GM18519 (cell line): ENCODE data around the gene RAD51B.

Experiments
- ATAC-seq: cut with Tn5 transposase; IDR thresholded peaks from one replicate; pipeline ENCODE4 v1.9.1; 2021; ENCODE audit warnings: mild to moderate bottlenecking, moderate library complexity; ENCODE audit not compliant: unreplicated experiment, low FRiP score

Gene RAD51B

DNA sequence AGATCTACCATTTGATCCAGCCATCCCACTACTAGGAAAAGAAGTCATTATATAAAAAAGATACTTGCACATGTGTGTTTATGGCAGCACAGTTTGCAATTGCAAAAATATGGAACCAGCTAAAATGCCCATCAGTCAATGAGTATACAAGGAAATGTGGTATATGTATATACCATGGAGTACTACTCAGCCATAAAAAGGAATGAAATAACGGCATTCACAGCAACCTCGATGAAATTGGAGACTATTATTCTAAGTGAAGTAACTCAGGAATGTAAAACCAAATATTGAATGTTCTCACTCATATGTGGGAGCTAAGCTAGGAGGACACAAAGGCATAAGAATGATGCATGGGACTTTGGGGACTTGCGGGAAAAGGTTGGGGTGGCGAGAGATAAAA, 402.6 kb downstream of the RAD51B start:
- ATAC-seq: no peak

DNA sequence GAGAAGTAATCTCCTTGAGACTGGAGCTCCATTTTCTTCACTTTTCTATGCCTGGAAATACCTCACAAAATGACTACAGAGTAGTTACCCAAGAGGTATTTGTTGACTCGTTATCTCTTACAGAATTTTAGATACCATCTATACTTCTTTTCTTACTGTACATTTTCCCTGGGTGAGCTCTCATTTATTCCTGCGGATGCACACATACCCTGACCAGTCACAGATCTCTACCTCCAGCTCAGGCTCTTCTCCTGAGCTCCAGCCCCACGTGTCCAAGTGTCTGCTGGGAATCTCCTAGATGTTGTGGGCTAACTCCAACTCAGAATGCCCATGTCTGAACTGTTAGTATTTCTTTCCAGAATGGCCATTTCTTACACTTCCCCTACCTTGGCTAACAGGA, 403.1 kb downstream of the RAD51B start:
- ATAC-seq: no peak

DNA sequence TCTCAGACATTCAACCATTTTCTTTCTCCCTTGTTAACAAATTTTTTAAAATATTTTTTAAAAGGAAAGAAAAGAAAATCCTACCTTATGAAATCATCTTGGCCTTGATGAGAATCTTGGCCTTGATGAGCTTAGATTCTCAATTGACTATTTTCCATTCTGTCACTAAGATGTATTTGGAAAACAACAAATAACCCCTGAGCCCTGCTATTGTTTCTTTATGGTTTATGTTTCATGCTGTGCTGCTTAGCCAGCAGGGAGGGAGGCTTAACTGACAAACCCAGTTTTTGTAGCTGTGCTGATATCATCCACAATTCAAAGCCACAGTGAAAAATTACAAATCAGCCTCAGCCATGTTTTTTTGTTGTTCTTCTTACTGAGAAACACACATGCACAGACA, 404.1 kb downstream of the RAD51B start:
- ATAC-seq: no peak

DNA sequence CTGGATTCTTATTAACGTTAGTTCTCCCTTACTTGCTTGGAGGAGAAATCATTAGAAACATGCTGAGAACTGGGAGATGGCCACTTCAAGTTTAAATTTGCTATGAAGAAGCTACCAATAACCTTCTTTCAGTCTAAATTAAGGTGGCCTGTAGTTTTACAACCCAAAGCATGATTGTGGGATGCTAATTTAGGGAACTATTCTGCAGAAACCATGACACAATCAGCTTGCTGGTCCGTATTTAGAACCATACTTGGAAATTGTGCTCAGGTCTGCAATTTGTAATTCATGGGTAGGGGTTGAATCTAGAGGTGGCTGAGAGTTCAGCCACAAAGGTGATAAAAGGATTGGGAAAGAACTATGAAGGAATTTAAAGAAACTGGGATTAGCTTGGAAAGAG, 405.7 kb downstream of the RAD51B start:
- ATAC-seq: no peak

DNA sequence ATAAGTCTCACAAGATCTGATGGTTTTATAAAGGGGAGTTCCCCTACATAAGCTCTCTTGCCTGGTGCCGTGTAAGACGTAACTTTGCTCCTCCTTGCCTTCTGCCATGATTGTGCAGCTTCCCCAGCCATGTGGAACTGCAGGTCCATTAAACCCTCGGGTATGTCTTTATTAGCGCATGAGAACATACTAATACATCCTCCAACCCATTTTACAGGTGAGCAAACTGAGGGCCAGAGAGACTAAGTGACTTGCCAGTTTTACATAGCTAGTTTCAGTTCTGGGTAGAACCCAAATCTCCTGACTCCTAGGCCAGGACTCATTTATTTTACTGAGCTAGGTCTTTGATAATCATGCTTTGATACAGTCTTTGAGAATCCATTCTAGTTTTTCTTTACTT, 406.9 kb downstream of the RAD51B start:
- no peak for ATAC-seq

DNA sequence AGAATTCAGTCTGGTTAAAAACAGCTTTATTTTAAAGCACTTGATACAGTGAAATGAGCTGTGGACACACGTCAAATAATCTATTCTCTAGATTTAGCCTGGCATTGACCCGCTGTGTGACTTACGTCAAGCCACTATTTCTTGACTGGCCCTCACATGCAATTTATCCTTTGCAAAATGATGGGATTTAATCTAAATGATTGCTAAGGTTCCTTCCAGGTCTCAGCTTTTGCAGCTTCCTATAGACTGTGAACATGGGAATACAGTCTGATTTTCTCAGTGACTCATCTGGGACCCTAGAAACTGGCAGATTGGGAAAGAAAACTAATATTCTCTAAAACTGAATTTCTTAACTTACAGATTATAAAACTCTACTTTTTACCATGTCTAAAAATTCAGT, 409.1 kb downstream of the RAD51B start:
- no peak for ATAC-seq

DNA sequence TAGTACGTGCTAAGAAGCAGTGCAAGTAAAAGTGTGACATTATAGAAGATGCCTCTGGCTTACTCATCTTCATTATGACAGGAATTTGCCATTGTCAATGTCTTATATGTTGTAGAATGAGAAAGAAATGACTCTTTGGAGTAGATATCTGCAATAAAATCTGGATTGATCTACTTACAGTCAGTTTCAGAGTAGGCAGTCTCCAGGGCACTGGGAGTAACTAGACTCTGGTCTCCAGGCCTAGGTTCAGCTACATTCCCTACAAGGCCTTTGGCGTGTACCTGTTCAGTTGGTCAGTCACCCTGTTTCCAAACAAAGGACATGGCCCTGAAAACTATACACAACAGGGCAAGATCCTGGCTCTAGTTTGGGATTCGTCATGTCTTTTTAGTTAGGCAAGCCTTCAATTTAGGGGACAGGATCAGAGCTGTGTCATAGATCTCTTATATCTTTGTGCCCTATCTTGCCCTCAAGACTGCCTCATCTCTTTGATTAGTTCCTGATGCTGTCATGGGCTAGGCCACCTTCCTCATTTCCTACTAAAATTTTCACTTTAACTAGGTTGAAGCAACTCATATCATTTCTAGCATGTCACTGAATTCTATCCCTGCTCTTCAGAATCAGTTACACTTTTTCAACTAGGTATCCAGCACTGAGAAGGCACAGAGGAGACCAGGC, 410.0 kb downstream of the RAD51B start:
- ATAC-seq: no peak

DNA sequence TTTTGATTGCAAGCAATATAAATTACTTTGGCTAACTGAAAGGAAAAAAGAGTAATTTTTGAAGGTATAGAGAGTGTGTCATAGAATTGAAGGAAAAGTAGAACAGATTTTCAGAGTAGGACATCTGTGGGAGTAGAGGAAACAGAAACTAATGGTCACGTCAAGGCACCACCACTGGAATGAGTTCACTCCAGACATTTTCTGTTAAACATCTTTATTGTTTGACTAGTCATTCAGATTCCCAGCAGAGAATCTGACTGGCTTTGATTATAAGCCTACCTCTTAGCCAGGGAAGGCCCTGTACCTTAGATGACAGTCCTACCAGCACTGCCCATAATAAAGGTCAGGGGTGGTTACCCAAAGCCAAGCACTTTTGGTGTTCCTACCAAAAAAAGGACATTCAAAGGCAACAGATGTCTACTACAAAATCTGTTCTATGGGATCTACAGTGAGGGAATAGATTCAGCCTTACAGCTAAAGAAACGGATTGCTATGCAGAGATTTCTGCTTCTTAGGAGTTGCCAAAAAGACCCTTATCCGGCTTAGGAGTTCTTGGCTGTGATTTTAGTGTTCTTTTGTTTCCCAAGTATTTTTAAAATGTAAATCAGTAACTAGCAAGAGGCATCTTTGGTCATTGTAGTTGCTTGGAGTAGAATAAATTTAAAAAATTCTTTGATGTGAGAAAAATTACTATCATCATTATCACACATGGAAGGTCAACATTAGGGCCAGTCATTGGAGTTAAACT, 410.8 kb downstream of the RAD51B start:
- ATAC-seq: no peak

DNA sequence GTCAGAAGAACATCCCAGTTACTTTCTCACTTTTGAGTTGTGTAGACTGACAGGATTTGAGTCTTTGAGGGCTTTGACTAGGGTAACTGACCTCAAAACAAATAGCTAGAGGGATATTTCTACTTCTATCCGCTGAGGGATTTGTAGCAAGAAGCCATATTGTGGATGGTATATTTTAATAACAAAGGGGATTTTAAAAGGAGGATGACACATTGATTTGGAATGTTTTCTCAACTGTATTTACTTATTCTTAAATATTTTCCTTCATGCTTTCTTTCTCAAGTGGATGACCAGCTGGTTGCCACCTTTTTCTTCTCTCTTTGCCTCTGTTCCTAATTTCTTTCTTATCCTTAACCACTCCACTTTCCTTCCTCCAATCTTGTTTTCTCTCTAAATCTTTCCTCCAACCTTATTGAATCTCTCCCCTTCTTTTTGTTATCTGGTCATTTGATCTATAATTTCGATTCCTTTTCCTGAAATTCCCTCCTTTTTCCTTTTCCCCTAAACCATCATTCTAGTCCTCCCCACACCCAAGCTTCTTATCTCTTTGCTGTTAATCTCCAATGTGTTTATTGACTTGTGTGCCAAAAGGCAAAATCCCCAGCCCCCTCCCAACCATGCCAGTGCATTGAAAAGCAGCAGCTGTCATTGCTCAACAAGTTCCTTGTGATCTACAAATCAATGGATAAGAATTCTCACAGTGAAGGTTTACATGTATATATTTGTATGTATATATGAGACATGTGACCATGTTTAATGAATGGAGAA, 411.6 kb downstream of the RAD51B start:
- ATAC-seq: no peak

DNA sequence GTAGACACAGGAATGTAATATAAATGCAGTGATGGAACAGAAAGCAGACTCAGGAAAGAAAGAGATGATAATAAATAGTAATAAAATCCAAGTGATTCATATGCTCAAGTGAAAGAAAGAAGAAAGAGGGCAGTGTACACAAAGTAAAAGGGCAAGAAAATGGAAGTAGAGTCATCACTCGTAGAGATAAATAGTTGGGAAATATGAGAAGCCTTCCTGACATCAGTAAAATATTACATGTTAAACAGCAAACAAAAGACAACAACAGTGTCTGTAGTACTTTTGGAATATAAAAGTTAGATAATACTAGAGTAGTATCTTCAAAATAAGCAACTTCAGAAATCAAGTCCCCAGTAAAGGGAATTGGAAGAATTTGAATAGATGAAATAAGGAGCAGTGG, 412.3 kb downstream of the RAD51B start:
- no peak for ATAC-seq

DNA sequence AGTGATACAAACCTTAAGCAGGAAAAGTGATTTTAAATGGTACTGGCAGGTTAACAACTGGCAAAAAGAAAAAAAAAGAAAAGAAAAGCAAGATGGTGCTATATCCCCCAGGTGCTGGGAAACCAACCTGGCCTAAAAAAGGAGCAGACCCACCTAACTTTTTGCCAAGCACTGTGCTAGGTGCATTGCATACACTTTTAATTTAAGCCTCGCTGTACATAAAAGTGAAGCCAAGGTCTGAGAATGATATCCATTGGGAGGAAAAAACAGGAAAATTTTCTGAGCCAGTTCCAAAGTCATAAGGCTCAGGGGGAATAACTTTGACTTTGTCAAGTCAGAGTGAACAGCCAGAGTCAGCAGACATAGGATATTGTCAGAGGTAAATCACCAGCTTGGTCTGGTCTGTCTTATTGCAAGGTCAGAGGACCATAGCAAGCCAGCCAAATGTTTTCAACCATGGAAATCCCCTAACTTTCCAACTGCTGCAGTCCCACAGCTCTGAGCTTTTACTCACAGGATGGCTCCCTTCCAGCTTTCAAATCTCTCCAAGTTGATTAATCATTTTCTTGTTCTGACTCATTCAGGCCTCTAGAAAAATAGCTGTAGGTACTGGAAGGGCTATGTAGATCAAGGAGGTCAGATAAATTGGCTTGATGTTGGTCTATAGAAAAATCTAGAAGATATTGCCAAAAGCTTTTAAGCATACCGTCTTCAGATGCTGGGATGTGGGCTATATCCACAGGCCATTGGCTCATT, 412.9 kb downstream of the RAD51B start:
- peak; percentile 60 for ATAC-seq

DNA sequence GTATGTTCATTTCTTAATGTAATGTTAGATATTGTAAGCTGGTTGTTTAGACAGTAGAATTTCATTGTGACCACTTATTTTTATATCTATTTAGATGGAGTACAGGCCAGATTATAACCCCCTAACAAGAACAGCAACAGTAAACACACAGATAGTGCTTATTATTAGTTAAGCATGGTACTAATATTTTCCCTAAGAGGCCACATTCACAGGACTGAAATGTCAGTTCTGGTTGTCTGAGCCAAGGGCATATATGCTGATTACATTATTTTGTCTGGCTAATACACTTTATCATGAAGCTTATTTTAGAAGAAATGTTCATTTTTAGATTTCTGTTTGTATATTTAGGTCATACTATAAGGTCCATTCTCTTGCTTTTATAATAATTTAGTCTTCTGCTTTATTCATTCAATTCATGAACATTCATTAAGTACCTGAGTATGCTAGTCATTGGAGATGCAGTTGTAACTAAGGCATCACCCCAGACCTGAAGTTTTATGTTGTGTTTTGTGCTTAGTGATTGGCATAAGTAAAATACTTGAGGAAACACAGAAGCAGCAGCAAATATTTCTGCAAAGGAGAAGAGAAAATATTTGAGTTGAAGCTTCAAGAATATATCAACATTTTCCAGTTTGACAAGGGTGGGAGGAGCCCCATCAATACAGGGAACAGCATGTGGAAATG, 413.7 kb downstream of the RAD51B start:
- ATAC-seq: no peak

DNA sequence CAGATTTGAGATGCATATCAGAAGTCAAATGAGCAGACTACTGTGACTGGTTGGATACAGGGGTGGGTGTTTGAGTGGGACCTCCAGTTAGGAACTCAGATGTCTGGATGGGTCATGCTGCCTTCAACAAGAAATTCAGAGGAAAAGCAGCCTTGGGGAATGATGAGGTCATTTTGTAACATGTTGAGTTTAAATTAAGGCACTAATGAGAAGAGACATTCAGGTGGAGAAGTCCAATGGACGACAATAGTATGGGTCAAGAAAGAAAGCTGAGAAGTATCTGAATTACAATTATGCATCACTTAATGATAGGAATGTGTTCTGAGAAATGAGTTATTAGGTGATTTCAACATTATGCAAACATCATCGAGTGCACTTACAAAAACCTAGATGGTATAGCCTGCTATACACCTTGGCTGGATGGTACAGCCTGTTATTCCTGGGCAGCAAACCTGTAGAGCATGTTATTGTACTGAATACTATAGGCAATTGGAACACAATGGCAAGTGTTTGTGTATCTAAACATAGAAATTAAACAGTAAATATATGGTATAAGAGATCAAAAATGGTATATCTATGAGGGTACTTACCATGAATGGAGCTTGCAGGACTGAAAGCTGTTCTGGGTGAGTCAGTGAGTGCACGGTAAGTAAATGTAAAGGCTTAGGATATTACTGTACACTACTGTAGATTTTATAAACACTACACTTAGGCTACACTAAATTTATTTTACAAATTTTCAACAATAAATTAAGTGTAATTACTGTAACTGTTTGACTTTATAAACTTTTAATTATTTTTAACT, 414.7 kb downstream of the RAD51B start:
- no peak for ATAC-seq

DNA sequence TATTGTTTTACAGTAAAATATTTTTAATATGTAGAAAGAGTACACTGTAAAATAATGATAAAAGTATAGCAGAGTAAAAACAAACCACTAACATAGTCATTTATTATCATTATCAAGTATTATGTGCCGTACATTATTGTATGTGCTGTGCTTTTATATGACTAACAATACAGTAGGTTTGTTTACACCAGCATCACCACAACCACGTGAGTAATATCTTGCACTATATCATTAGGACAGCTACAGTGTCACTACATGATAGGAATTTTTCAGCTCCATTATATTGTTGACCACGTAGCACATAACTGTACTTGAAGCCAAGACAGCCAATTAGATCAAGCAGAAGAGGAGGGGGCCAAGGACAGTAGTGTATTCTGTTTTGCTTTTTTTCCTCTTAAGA, 415.4 kb downstream of the RAD51B start:
- ATAC-seq: no peak

DNA sequence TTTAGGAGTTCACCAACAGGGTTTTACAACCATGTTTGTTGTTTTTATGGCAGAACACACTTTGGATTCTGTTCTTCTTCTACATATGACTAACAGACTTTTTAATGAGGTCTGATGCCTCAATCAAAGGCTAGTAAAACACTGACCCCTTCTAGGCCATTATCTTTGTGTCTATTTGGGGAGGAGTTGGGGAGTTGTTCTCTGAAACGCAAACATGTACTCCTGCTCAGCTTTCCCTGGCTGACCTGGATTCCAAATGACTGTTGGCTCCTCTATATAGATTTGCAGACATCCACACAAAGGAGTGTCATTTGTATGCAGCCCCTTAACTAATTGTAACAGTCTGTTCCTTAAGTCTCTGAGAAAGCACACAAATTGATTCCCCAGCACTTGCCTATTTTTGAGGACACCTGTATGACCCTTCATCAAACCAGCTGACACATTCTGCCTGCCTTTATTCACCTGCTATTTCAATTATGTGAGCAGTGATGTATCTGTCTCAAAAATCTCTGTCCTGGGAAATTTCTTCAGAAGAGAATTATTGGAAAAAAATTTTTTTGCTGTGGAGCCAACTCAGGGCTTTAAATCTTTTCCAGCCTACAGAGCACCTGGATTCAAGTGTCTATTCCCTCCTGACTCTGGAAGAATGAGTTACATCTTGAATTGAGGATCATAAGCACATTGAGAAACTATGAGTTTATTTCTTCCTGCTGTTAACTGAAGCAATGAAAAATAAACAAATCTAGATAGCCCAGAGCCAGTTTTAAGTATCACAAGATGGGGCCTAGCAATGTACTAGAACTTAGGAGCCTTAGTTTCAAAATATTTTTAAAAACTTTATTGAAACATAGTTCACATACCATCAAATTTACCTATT, 417.2 kb downstream of the RAD51B start:
- ATAC-seq: no peak

DNA sequence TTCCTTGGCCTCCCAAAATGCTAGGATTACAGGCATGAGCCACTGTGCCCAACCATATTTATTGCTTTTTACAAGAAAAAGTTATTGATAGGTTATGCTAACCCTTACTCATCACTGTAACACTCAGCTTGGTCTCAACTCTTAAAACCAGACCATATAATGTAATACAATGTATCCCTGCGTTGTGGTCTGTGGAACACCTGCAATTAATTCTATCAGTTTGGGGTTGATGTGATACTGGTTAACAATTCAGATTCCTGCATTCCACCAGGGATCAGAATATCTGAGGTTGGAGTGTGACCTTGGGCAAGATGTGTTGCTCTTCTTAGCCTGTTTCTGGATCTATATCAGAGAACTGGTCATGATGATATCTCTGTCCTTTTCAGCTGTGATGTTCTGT, 419.0 kb downstream of the RAD51B start:
- no peak for ATAC-seq

DNA sequence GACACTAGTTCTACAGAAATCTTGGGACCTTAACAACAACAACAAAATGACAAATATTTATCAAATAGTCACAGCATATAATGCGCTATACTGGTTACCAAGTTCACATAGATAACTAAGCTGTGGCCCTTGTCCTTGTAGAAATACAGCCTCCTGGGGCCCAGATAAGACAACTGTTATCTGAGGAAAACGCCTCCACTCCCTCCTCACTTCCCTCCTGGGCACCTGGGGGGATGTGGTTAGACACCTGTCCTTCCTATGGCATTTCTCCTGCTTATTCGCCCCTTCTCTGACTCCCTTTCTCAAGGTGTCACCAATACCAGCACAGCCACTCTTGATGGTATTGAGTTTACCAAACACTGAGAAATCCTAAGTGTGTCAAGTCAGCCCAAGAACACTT, 419.4 kb downstream of the RAD51B start:
- ATAC-seq: no peak

DNA sequence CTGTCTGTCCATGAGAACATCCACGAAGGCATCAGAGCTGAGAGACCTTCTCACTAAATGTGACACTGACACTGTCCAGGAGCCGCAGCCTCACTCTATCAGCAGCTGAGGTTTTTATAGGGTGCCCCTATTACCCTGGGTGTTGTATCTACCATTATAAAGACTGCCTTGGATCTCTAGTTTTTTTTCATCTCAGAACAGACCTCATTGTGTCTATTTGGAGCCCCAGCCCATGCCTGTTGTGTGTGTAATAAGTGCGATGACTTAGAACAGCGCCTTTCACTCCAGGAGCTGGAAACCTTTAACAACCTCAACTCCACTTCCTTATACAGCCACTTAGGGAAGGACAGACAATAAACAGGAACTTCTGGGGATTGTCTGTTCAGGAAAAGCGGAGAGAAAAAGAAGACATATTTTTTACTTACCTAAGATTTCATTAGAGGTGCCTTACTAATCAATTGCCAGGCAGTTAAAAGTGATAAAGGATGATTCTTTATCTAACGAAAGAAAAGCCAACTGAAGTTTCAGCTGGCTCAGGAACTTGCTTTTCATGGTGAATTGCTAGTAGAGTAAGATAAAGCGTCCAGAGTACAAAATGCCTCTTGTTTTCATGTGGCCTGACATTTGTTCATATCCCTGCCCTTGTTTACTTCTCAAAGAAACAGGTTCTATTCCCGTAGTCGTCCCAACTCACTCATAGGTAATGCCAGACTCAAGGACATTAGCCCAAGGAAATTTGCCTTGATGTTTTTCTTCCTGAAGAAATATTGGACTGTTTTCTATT, 420.6 kb downstream of the RAD51B start:
- no peak for ATAC-seq
